Measurements from ENCODE around the gene UMODL1. TPM values are rescaled to one million over a fixed set of nuclear protein-coding genes. Genes with fewer than 3 reads are reported as not detected.

Gene UMODL1
- total and polyA plus RNA-seq, 2 donors (not counting 1 experiment from before 2014, with no cell fraction given) = not detected

DNA sequence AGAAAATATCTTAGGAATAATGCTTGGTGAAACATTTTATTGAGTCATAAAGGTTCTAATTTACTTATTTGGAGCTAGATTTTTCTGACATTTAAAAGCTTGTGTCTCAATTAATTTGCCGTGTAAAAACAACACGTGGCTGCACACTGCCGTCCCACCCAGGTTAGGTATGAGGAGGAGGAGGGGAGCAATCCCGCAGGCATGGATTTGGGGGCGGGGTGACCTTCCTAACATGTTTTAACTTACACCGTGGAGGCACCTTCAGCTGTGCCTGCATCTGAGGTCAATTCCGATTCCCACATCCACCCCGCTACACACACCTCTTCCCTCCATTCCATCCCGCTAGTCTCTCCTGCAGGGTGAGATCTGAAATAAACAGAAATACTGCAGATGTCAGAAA, 28.5 kb upstream of the UMODL1 start:
- H3K27me3 ChIP-seq (ENCODE audit: control insufficient read depth, insufficient read depth, low read length) = no peaks in the 10 kb centered on the region
- no peaks in the 10 kb centered on the region for H3K36me3 ChIP-seq (ENCODE audit: control insufficient read depth, insufficient read depth, low read length)
- H3K9me3 ChIP-seq (ENCODE audit: control insufficient read depth, insufficient read depth, low read depth, low read length) = no peaks in the 10 kb centered on the region
- peaks cover 34% of the 10 kb centered on the region for H3K4me1 ChIP-seq (ENCODE audit: control insufficient read depth, extremely low read depth, insufficient read depth, low read length)
- H3K27ac ChIP-seq (ENCODE audit: insufficient read depth, low read length) = no peak overlapping the region
- H3K79me2 ChIP-seq (ENCODE audit: control insufficient read depth, insufficient read depth, low read length) = no peaks in the 10 kb centered on the region
- no peak for DNase-seq (ENCODE audit: low read depth in 2 of 2)
- no peak overlapping the region for H3K9ac ChIP-seq (ENCODE audit: insufficient read depth, low read length)
- no peak overlapping the region for H2AFZ ChIP-seq (ENCODE audit: low read length)
- no peak overlapping the region for H3K4me3 ChIP-seq (replicated peaks in 1 of 4; ENCODE audit: control extremely low read depth in 1 of 4, insufficient read depth in 1 of 4, low read depth in 3 of 4, low read length in 4 of 4)
- no peak overlapping the region for H3K4me2 ChIP-seq (ENCODE audit: extremely low read depth, insufficient read depth, low read length)
- TF ChIP-seq, protein P1, sequence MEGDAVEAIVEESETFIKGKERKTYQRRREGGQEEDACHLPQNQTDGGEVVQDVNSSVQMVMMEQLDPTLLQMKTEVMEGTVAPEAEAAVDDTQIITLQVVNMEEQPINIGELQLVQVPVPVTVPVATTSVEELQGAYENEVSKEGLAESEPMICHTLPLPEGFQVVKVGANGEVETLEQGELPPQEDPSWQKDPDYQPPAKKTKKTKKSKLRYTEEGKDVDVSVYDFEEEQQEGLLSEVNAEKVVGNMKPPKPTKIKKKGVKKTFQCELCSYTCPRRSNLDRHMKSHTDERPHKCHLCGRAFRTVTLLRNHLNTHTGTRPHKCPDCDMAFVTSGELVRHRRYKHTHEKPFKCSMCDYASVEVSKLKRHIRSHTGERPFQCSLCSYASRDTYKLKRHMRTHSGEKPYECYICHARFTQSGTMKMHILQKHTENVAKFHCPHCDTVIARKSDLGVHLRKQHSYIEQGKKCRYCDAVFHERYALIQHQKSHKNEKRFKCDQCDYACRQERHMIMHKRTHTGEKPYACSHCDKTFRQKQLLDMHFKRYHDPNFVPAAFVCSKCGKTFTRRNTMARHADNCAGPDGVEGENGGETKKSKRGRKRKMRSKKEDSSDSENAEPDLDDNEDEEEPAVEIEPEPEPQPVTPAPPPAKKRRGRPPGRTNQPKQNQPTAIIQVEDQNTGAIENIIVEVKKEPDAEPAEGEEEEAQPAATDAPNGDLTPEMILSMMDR (conservative IDR thresholded peaks at IDR 0.05 in 1 of 2, IDR thresholded peaks at IDR 0.05 in 1 of 2; ENCODE audit: low read depth in 1 of 2, low read length in 2 of 2) = no peak
- TF ChIP-seq EZH2 (IDR thresholded peaks at IDR 0.05; ENCODE audit: low read length, missing control alignments) = no peak
- no peaks in the 10 kb centered on the region for H4K20me1 ChIP-seq (ENCODE audit: control insufficient read depth, extremely low read depth, insufficient read depth, low read length)

DNA sequence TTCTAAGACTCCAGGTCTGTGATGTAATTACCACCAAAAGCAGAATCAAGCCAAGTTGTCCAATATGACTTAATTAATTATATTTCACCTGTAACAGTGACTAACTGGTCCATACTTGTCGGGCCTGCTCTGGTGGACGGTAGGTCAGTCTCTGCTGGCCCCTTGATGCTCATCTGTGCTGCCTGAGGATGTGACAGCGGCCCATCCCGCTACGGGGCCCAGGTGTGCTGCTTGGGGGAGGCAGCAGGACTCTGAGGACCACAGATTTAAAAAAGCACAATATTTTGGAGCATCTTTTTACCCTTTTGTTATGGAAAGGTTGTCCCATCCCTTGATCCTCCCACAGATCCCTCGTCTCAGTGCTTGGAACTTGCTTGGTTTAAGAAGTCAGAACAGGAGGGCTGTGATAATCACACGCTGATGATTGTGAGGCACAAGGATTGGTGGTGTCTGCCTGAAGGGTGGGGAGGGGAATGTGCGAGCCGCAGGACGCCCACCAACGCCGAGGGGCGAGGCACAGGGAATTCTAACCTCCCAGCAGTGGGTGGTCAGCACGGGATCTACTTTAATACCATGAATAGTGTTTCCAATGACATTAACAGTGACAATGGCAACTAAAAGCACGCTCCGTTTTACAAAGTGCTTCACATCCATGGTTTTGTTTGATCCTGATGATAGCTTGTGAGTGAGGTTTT, 27.8 kb upstream of the UMODL1 start:
- no peak overlapping the region for H3K27ac ChIP-seq (ENCODE audit: insufficient read depth, low read length)
- H3K9me3 ChIP-seq (ENCODE audit: control insufficient read depth, insufficient read depth, low read depth, low read length) = no peaks in the 10 kb centered on the region
- H3K9ac ChIP-seq (ENCODE audit: insufficient read depth, low read length) = no peak overlapping the region
- no peaks in the 10 kb centered on the region for H3K79me2 ChIP-seq (ENCODE audit: control insufficient read depth, insufficient read depth, low read length)
- no peak for DNase-seq (ENCODE audit: low read depth in 2 of 2)
- no peaks in the 10 kb centered on the region for H4K20me1 ChIP-seq (ENCODE audit: control insufficient read depth, extremely low read depth, insufficient read depth, low read length)
- no peak overlapping the region for H2AFZ ChIP-seq (ENCODE audit: low read length)
- H3K4me2 ChIP-seq (ENCODE audit: extremely low read depth, insufficient read depth, low read length) = no peak overlapping the region
- TF ChIP-seq, protein P1 (conservative IDR thresholded peaks at IDR 0.05 in 1 of 2, IDR thresholded peaks at IDR 0.05 in 1 of 2; ENCODE audit: low read depth in 1 of 2, low read length in 2 of 2) = no peak
- no peak for TF ChIP-seq EZH2 (IDR thresholded peaks at IDR 0.05; ENCODE audit: low read length, missing control alignments)
- no peak overlapping the region for H3K4me3 ChIP-seq (replicated peaks in 1 of 4; ENCODE audit: control extremely low read depth in 1 of 4, insufficient read depth in 1 of 4, low read depth in 3 of 4, low read length in 4 of 4)
- H3K4me1 ChIP-seq (ENCODE audit: control insufficient read depth, extremely low read depth, insufficient read depth, low read length) = peaks cover 39% of the 10 kb centered on the region
- H3K36me3 ChIP-seq (ENCODE audit: control insufficient read depth, insufficient read depth, low read length) = no peaks in the 10 kb centered on the region
- H3K27me3 ChIP-seq (ENCODE audit: control insufficient read depth, insufficient read depth, low read length) = no peaks in the 10 kb centered on the region

DNA sequence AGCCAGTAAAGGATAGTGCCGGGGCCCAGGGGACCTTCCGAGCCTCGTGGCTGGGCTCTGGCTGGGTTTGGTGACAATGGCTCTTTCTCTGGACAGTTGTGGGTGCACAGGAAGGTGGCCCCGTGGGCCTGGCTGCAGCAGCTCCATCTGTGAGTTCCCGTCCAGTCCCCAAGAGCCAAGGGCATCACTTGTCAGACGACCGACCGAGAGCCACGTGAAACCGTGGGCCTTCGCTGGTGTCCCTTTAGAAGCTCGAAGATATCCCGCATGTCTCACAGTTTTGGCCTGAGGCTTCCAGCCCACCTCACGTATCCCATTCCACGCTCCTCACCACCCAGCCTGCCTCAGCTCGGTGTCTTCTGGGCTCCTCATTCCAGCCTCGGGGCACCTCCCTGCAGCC, 27.2 kb upstream of the UMODL1 start:
- no peaks in the 10 kb centered on the region for H3K36me3 ChIP-seq (ENCODE audit: control insufficient read depth, insufficient read depth, low read length)
- H3K4me2 ChIP-seq (ENCODE audit: extremely low read depth, insufficient read depth, low read length) = no peak overlapping the region
- H3K4me3 ChIP-seq (replicated peaks in 1 of 4; ENCODE audit: control extremely low read depth in 1 of 4, insufficient read depth in 1 of 4, low read depth in 3 of 4, low read length in 4 of 4) = no peak overlapping the region
- no peak overlapping the region for H2AFZ ChIP-seq (ENCODE audit: low read length)
- no peak for DNase-seq (ENCODE audit: low read depth in 2 of 2)
- no peaks in the 10 kb centered on the region for H3K9me3 ChIP-seq (ENCODE audit: control insufficient read depth, insufficient read depth, low read depth, low read length)
- H3K4me1 ChIP-seq (ENCODE audit: control insufficient read depth, extremely low read depth, insufficient read depth, low read length) = peaks cover 39% of the 10 kb centered on the region
- no peak overlapping the region for H3K9ac ChIP-seq (ENCODE audit: insufficient read depth, low read length)
- no peaks in the 10 kb centered on the region for H3K27me3 ChIP-seq (ENCODE audit: control insufficient read depth, insufficient read depth, low read length)
- H3K79me2 ChIP-seq (ENCODE audit: control insufficient read depth, insufficient read depth, low read length) = no peaks in the 10 kb centered on the region
- no peaks in the 10 kb centered on the region for H4K20me1 ChIP-seq (ENCODE audit: control insufficient read depth, extremely low read depth, insufficient read depth, low read length)
- H3K27ac ChIP-seq (ENCODE audit: insufficient read depth, low read length) = no peak overlapping the region
- TF ChIP-seq, protein P1 (conservative IDR thresholded peaks at IDR 0.05 in 1 of 2, IDR thresholded peaks at IDR 0.05 in 1 of 2; ENCODE audit: low read depth in 1 of 2, low read length in 2 of 2) = no peak
- no peak for TF ChIP-seq EZH2 (IDR thresholded peaks at IDR 0.05; ENCODE audit: low read length, missing control alignments)

Measured in fibroblast of lung (primary cell).